ENCODE measurements around the gene PPP3CA.

GRCh38 chr4:100982345-100982744 lies 365.0 kb downstream of the PPP3CA start:
- TF ChIP-seq CTCF (IDR thresholded peaks at IDR 0.05): no peak
- no peak for TF ChIP-seq POLR2A (IDR thresholded peaks at IDR 0.05)
- TF ChIP-seq EP300 (IDR thresholded peaks at IDR 0.05): no peak
